K562 (cell line): Measurements from ENCODE around the gene ANKRD6. TPM values are rescaled to one million over a fixed set of nuclear protein-coding genes. Genes with fewer than 3 reads are reported as not detected.

ENCODE experiments used
- CAMTA2 ChIP-seq: fragments of 250-450 bp; sonication (Bioruptor Pico); conservative IDR thresholded peaks from 2 replicates; pipeline ENCODE4 v1.5.1; 2022
- SNRNP70 ChIP-seq: fragments of 200-400 bp; formaldehyde crosslinking; optimal IDR thresholded peaks from 2 replicates; pipeline ENCODE3; 2017; ENCODE audit warnings: low read depth, low read length
- SUPT5H ChIP-seq: fragments of 450-650 bp; IDR thresholded peaks from 2 replicates; pipeline ENCODE4 v1.6.1; 2016
- polyA plus RNA-seq, 8 experiments: library from polyadenylated mRNA; depleted of rRNA in 4 of 8; stranded (reverse) in 5 of 8; unstranded in 3 of 8; fragments of >200 nt; fragmentation: Nextera tagmentation in 2 of 8; fragmentation: Illumina TruSeq in 1 of 8; extraction: Ambion mirVana in 2 of 8; extraction: Trizol in 1 of 8; gene quantifications; 2 replicates each; pipeline versions ENCODE4 v1.2.1 to v1.2.3, GENCODE V29; 2011 to 2014; ENCODE audit warnings: inconsistent platforms in 1 of 8, missing spikeins in 1 of 8
- total RNA-seq, 7 experiments: library from RNA; depleted of rRNA in 6 of 7; stranded (reverse); fragments of >200 nt in 6 of 7; fragmentation: Illumina TruSeq in 2 of 7; extraction: Trizol in 2 of 7; gene quantifications; 2 replicates each; pipeline versions ENCODE4 v1.2.1 to v1.2.3, GENCODE V29; 2011 to 2021; ENCODE audit warnings: low replicate concordance in 1 of 7
- TF ChIP-seq, protein P1 (sequence below): fragments of 200-600 bp; sonication (generic); IDR thresholded peaks from one replicate; pipeline ENCODE4 v1.6.1; 2012; ENCODE audit warnings: mild to moderate bottlenecking, low read depth, low read length, inconsistent platforms
- TF ChIP-seq, protein P2 (sequence below): sonication (generic); formaldehyde crosslinking; IDR thresholded peaks from 2 replicates; pipeline ENCODE4 v1.9.0; 2022; ENCODE audit warnings: mild to moderate bottlenecking, missing genetic modification reagents
- TF ChIP-seq, protein P3 (sequence below): sonication (generic); formaldehyde crosslinking; IDR thresholded peaks from 2 replicates; pipeline ENCODE4 v1.8.1; 2023; ENCODE audit warnings: mild to moderate bottlenecking, missing genetic modification reagents

ANKRD6 gene
- total and polyA plus RNA-seq, 9 of the 15 experiments (the other 6 are each of a cell fraction or from before 2014, with no cell fraction given): 0.04 to 0.22 (median 0.08) TPM; not detected in 4

DNA sequence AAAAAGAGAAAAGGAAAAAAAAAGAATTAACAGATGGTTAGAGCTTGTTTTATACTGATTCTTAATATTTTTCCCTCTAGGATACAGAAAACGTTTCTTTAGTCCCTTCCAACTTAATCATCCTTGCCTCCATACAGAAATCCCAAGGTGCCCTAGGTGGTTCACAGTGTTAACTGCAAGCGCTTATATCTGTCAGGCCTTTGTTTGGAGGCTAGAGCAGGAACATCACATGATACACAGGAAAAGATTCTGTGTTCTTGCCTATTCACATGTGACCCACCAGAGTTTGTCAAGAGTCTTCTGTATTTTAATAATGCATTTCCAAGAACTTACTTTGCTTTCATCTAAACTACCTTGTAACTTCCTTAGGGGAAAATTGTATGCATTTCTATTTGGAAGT, 31.3 kb downstream of the ANKRD6 start (continued):
- TF ChIP-seq, protein P1, sequence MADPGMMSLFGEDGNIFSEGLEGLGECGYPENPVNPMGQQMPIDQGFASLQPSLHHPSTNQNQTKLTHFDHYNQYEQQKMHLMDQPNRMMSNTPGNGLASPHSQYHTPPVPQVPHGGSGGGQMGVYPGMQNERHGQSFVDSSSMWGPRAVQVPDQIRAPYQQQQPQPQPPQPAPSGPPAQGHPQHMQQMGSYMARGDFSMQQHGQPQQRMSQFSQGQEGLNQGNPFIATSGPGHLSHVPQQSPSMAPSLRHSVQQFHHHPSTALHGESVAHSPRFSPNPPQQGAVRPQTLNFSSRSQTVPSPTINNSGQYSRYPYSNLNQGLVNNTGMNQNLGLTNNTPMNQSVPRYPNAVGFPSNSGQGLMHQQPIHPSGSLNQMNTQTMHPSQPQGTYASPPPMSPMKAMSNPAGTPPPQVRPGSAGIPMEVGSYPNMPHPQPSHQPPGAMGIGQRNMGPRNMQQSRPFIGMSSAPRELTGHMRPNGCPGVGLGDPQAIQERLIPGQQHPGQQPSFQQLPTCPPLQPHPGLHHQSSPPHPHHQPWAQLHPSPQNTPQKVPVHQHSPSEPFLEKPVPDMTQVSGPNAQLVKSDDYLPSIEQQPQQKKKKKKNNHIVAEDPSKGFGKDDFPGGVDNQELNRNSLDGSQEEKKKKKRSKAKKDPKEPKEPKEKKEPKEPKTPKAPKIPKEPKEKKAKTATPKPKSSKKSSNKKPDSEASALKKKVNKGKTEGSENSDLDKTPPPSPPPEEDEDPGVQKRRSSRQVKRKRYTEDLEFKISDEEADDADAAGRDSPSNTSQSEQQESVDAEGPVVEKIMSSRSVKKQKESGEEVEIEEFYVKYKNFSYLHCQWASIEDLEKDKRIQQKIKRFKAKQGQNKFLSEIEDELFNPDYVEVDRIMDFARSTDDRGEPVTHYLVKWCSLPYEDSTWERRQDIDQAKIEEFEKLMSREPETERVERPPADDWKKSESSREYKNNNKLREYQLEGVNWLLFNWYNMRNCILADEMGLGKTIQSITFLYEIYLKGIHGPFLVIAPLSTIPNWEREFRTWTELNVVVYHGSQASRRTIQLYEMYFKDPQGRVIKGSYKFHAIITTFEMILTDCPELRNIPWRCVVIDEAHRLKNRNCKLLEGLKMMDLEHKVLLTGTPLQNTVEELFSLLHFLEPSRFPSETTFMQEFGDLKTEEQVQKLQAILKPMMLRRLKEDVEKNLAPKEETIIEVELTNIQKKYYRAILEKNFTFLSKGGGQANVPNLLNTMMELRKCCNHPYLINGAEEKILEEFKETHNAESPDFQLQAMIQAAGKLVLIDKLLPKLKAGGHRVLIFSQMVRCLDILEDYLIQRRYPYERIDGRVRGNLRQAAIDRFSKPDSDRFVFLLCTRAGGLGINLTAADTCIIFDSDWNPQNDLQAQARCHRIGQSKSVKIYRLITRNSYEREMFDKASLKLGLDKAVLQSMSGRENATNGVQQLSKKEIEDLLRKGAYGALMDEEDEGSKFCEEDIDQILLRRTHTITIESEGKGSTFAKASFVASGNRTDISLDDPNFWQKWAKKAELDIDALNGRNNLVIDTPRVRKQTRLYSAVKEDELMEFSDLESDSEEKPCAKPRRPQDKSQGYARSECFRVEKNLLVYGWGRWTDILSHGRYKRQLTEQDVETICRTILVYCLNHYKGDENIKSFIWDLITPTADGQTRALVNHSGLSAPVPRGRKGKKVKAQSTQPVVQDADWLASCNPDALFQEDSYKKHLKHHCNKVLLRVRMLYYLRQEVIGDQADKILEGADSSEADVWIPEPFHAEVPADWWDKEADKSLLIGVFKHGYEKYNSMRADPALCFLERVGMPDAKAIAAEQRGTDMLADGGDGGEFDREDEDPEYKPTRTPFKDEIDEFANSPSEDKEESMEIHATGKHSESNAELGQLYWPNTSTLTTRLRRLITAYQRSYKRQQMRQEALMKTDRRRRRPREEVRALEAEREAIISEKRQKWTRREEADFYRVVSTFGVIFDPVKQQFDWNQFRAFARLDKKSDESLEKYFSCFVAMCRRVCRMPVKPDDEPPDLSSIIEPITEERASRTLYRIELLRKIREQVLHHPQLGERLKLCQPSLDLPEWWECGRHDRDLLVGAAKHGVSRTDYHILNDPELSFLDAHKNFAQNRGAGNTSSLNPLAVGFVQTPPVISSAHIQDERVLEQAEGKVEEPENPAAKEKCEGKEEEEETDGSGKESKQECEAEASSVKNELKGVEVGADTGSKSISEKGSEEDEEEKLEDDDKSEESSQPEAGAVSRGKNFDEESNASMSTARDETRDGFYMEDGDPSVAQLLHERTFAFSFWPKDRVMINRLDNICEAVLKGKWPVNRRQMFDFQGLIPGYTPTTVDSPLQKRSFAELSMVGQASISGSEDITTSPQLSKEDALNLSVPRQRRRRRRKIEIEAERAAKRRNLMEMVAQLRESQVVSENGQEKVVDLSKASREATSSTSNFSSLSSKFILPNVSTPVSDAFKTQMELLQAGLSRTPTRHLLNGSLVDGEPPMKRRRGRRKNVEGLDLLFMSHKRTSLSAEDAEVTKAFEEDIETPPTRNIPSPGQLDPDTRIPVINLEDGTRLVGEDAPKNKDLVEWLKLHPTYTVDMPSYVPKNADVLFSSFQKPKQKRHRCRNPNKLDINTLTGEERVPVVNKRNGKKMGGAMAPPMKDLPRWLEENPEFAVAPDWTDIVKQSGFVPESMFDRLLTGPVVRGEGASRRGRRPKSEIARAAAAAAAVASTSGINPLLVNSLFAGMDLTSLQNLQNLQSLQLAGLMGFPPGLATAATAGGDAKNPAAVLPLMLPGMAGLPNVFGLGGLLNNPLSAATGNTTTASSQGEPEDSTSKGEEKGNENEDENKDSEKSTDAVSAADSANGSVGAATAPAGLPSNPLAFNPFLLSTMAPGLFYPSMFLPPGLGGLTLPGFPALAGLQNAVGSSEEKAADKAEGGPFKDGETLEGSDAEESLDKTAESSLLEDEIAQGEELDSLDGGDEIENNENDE: no peak
- TF ChIP-seq, protein P2, sequence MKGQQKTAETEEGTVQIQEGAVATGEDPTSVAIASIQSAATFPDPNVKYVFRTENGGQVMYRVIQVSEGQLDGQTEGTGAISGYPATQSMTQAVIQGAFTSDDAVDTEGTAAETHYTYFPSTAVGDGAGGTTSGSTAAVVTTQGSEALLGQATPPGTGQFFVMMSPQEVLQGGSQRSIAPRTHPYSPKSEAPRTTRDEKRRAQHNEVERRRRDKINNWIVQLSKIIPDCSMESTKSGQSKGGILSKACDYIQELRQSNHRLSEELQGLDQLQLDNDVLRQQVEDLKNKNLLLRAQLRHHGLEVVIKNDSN (CRISPR knock-in tag): no peak
- TF ChIP-seq, protein P3, sequence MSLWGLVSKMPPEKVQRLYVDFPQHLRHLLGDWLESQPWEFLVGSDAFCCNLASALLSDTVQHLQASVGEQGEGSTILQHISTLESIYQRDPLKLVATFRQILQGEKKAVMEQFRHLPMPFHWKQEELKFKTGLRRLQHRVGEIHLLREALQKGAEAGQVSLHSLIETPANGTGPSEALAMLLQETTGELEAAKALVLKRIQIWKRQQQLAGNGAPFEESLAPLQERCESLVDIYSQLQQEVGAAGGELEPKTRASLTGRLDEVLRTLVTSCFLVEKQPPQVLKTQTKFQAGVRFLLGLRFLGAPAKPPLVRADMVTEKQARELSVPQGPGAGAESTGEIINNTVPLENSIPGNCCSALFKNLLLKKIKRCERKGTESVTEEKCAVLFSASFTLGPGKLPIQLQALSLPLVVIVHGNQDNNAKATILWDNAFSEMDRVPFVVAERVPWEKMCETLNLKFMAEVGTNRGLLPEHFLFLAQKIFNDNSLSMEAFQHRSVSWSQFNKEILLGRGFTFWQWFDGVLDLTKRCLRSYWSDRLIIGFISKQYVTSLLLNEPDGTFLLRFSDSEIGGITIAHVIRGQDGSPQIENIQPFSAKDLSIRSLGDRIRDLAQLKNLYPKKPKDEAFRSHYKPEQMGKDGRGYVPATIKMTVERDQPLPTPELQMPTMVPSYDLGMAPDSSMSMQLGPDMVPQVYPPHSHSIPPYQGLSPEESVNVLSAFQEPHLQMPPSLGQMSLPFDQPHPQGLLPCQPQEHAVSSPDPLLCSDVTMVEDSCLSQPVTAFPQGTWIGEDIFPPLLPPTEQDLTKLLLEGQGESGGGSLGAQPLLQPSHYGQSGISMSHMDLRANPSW (CRISPR knock-in tag): no peak
- TF ChIP-seq SNRNP70 (no peak), CAMTA2 (CRISPR knock-in tag) (no peak), SUPT5H (no peak)
